Measurements from ENCODE around the gene LDHD. TPM values are rescaled to one million over a fixed set of nuclear protein-coding genes. Genes with fewer than 3 reads are reported as not detected.
"Not testable (repeated sequence)": the region's sequence is repeated elsewhere in the genome, so short reads cannot be mapped to it uniquely, and the experiment has no call there.

LDHD gene
- 3.0 TPM for polyA plus RNA-seq (ENCODE audit: insufficient read length)

DNA sequence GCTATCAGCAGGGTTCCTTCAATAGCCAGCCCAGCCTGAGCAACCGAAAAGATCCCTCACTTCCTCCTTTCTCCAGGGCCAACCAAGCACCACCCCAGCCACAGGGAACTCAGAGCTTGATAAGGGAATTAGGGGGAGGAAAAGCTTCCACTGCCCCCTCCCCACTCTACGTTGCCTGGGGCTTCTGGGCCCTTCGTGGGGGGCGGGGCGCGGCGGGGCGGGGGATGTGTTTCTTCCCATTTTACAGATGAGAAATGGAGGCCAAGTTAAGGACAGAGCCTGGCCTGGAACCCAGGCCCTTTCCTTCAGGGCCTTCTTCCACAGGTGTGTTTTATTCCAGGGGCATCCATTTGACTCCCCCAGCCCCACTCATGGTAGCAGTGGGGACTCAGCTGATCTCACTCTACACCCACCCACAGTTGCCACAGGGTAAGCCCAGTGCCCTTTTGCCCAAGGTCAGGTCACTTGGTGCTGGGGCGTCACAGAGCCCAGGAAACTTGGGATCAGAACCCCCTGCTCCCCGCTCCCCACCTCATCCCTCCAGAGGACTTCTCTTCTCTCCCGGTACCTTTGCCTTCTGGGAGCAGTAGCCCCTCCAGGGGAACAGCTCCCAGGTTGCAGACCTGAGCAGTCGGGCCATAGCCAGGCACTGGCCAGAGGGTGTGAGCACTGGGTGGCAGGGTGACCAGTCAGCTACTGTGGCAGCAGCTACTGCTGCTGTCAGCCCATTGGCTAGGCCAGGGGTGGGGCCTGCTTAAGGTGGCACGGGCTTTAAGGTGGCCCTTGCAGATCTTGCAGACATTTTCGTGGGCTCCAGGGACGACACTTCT, at the start of gene LDHD:
Gene LDHD, minus strand, starts transcription at position 700 of the 830 bp plus-strand sequence. Its CDS starts 60 bp downstream, at position 640.
- DNase-seq (ENCODE audit: low read depth): no peak

DNA sequence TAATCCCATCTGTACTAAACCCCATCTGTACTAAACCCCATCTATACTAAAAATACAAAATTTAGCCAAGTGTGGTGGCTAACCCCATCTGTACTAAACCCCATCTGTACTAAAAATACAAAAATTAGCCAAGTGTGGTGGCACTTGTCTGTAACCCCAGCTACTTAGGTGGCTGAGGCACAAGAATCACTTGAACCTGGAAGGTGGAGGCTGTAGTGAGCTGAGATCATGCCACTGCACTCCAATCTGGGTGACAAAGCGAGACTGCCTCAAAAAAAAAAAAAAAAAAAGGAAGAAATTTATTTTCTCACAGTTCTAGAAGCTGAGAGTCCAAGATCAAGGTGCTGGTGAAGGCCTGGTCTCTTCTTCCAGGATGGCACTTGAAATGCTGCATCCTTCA, 43.8 kb upstream of the LDHD start:
- DNase-seq (ENCODE audit: low read depth): no peak

DNA sequence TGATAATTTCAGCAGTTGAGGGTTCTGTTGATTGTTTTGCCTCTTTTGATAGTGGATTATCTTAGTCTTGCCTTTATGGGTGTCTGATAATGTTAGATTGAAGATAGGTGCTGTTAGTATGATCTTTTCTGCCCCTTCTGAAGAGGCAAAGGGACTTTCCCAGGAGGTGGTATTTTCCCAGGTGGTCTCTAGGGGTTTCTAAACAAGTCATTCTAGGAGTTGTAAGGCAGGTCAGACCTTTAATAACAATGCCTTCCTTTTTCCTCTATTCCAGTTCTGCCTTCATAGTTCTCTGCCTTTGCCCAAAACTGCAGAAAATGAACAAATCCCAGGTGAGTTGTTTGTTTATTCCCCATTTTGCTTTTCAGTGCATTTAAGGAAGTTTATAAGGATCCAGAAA, 36.1 kb upstream of the LDHD start:
- no peak for DNase-seq (ENCODE audit: low read depth)

DNA sequence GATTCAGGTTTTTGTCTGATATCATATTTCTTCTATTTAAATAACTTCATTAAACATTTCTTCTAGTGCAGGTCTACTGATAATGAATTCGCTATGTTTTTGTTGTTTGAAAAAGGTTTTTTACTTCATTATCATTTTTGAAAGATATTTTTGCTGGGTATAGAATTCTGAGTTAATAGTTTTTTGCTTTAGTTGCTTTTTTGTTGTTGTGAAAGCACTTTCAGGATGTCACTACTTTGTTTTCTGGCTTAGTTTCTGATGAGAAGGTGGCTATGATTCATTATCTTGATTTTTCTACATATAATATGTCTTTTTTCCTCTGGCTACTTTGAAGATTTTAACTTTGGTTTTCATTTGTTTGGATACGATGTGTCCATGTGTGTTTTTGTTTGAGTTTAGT, 35.2 kb upstream of the LDHD start:
- no peak for DNase-seq (ENCODE audit: low read depth)

DNA sequence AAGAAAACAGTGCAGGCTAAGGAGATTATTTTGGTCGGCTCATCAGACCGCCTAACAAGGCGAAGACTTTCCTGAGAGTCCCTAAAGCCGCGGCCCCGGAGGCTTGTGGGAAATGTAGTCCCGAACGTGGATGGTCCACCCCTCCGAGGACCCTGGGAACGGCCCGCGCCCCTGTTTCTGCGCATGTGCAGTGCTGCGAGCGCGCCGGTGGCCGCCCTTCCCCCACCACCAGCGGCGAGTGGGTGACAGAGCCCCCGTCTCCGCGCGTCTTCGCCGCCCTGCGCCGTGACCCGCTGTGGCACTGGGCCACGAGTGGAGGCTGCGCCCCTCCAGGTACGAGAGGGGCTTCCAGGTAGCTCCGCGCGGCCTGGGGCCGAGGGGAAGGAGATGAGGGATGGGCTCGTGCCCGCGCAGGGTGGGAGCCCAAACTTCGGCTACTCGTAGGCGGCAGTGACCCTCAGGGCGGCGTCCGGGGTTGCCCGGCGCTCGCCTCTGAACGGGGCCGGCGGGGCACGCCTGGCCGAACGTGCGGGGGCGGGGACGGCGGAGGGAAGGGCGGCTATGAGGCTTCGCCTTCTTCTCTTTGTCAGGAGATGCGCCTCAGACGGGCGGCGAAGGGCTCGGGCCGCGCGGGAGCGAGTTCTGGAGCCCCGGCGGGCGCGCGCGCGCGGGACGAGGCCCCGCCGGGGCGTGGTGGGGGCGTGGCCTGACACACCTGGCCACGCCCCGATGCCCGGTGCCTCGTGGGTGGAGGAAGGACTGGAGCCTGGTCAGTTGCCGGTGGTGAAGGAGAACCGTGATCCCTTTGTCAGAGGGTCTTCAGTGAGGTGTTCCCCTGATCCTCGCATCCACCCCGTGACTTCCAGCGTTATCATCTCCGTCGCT, 32.0 kb upstream of the LDHD start, which contains the start of gene ZFP1:
Gene ZFP1, plus strand, starts transcription at position 214 of the 885 bp plus-strand sequence. CDS start 4,428 bp downstream, outside the sequence.
- peak; percentile 75 for DNase-seq (ENCODE audit: low read depth)

DNA sequence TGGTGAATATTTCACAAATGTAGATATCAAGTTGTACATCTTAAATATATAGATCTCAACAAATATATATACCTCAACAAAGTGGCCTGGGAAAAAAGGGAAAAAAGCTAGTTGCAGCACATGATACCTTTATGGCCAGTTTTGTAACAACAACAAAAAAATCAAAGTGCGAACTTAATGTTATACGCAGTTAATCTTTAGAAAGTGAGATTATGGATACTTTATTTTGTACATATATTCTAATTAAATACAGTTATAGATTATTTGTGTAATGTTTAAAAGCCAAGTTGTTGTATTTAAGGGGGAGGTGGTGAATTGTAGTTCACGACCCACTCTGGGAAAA, 31.4 kb upstream of the LDHD start:
- DNase-seq (ENCODE audit: low read depth): no peak

DNA sequence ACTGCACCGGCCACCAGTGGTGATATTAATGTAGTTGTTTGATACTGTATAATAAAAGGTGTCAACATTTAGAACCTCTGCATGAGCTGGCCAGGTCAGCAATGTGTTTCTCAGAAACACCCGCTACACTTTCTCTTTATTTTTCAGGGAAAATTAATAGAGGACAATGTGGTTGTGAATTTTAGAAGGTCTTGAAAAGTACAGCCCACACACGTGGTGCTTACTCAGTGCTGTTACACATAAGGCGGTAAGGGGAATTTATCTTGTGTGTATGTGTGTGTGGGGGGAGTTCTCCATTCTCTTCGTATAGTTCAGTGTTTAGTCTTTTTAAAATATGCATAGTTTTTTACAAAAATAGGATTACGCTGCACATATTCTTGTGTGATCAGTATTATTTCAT, 27.4 kb upstream of the LDHD start:
- DNase-seq (ENCODE audit: low read depth): no peak

DNA sequence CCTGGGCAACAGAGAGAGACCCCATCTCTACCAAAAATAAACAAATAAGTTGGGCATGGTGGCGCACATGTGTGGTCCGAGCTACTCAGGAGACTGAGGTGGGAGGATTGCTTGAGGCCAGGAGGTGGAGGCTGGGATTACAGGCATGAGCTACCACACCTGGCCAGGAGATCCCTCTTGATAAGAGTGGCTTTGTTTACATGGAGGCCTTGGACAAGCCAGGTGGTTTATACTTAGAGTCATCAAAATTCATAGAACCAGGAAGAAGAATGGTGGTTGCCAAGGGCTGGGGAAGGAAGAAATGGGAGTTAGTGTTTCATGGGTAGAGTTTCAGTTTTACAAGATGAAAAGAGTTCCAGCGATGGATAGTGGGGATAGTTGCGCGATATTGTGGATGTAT, 22.9 kb upstream of the LDHD start:
- no peak for DNase-seq (ENCODE audit: low read depth)

DNA sequence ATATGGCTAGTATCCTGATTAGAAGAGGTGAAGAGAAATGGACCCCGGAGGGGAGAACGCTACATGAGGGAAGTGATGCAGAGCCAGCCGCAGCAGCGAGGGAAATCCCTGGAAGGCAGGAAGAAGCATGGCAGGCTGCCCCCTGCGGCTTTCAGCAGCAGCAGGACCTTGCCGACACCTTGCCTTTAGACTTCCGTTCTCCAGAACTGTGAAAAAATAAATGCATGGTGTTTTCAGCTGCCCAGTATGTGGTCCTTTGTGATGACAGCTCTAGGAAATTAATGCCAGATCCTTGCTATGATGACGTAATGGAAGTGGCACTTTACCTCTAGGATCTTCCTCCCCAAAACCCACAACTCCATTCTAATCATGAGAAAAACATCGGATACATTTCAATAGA, 22.1 kb upstream of the LDHD start:
- DNase-seq (ENCODE audit: low read depth): no peak

DNA sequence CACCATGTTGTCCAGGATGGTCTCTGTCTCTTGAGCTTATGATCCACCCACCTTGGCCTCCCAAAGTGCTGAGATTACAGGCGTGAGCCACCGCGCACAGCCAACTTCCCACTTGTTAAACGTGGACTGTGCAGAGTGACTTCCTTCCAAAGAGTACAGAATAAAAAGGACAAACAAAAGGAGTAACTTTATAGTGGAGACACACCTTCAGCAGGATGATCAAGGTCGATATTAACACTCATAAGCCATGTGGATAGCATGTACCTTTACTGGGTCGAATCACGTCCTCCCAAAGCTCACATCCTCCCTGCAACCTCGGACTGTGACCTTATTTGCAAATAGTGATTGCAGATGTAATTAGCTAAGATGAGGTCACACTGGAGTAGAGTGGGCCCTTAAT, 21.7 kb upstream of the LDHD start:
- DNase-seq (ENCODE audit: low read depth): no peak

DNA sequence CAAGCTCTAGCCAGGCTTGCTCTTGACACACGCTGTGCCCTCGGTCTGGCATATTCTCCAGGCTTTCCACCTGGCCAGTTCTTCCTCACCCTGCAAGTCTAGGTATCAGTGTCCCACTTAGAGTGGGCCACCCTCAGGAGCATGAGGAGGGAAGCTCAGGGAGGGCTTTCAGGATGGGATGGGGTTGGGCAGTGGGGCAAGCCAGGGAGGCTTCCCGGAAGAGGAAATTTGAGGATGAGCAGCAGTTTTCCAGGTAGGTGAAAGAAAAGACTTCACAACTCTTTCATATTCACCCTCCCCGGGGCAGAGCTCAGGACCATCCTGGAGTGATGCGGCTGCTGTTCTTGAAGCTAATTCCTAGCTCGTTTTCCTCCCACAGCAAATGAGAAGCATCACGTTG, 14.5 kb upstream of the LDHD start:
- no peak for DNase-seq (ENCODE audit: low read depth)

DNA sequence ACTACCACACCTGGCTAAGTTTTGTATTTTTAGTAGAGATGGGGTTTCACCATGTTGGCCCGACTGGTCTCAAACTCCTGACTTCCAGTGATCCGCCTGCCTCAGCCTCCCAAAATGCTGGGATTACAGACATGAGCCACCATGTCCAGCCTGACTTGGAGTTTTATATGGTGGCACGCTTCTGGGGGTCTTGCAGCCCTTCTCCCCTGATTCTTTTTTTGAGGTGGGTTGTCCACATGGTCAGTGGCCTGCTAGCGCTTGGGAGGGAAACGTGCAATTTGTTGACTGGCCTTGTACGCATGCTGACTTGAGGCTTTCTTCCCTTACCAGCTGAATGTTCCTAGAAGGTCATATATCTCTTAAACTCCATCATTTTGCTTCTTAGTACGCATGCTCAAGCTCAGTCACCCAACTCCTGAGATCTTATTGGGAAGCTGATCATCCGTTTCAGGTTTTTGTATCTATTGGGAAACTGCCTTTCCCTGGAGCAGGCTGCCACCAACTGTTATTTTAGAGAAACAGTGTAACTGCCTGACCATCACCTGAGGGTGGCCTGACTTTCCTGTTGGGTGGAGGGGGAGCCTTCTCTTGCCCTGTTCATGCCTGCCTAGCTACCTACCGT, 13.7 kb upstream of the LDHD start:
- DNase-seq (ENCODE audit: low read depth): no peak

DNA sequence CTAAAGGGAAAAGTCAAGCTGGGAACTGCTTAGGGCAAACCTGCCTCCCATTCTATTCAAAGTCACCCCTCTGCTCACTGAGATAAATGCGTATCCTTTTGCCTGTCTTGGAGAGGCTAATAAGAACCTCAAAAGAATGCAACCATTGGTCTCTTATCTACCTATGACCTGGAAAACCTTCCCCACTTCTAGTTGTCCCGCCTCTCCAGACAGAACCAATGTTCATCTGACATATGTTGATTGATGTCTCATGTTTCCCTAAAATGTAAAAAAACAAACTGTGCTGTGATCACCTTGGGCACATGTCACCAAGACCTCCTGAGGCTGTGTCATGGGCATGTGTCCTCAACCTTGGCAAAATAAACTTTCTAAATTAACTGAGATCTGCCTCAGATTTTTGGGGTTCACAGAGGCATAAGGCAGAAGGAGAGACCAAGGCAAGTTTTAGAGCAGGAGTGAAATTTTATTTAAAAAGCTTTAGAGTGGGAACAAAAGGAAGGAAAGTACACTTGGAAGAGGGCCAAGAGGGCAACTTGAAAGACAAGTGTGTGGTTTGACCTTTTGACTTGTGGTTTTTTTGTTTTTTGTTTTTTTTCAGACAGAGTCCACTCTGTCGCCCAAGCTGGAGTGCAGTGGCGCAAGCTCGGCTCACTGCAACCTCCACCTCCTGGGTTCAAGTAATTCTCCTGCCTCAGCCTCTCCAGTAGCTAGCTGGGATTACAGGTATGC, 13.0 kb upstream of the LDHD start:
- not testable (repeated sequence) for DNase-seq (ENCODE audit: low read depth)

DNA sequence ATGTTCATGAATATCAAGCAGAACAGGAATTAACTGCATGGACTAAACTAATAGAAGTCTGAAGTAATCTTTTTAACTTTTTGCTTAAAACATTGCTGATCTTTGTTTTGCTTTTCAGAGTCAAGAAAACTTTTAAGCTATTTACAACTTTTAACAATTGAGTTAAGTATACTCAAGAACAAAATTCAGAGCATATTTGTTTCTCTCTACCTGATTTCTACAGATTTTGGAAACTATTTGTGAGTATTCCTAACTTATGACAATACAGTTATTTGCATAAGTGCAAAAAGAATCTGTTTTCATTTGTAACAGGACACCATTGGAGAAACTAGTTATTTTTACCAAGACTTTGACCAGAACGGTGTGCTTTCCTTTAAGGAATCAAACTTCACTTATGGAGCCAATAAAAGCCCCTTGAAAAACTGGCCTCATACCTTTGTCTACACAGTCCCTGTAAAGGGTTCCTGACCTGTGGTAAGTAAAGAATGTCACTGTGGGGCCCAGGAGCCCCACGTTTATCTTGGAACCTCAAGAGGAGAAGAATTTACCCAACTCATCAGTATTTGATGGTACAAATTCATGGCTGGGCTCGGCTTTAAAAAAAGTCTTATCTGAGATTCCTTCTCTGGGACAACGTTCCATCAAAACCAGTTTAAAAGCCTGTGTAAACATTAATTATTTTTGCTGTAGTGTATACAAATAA, 11.3 kb upstream of the LDHD start:
- DNase-seq (ENCODE audit: low read depth): no peak

DNA sequence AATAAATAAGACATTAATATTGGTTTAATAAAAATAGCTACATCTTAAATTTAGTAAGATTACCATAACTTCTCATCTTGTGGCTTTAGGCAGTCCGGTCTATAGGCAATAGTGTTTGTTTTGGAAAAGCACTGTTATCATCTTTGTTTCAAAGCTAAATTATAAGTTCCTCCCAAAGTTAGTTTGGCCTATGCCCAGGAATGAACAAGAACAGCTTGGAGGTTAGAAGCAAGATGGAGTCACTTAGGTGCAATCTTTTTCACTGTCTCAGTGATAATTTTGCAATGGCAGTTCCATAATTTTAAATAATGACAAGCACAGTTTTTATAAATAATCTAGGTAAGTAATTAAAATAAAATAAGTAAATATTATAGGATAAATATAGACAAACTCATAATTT, 6.0 kb upstream of the LDHD start:
- no peak for DNase-seq (ENCODE audit: low read depth)

DNA sequence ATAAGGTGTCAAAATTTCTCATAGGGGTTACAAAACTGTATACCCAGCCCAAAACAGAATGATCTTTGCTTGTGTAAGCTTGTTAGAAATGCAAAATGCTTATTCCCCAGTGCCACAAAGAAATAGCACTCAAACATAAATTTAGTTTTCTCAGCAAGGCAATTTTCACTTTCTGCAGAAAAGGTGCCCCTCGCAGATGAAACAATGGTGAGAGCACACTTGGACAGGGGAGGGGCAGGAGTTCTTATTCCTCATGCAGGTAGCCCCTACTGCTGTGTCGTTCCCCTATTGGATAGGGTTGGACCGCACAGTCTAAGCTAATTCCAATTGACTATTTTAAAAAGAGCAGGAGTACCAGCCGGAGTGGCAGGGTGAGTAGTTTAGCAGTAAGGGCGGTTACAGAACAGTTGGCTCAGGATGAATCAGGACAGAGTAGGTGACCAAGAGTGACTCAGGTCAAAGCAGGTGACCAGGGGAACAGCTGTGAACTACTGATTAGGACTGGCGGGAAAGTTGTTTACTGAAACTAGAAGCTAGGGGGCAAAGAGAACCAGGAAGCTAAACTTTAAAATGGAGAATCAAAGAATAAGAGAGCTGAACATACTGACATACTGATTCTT, 5.5 kb upstream of the LDHD start:
- DNase-seq (ENCODE audit: low read depth): no peak

DNA sequence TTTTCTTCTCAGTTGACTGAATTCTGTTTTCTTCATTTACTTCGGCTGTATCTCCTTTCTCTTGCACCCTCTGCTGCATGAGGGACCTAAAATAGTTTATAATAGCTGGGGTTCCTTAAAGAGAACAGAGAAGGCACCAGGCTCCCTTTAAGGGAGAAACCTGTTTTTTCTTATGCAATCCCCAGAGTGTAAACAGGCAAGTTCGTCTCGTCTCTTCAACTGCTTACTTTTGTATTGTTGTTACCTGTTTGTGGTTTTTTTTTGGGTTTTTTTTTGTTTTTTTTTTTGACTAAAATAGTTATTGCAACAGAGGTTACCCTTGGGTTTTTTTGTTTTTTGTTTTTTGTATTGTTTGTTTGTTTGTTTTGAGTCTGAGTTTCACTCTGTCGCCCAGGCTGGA, 3.7 kb upstream of the LDHD start:
- DNase-seq (ENCODE audit: low read depth): no peak

DNA sequence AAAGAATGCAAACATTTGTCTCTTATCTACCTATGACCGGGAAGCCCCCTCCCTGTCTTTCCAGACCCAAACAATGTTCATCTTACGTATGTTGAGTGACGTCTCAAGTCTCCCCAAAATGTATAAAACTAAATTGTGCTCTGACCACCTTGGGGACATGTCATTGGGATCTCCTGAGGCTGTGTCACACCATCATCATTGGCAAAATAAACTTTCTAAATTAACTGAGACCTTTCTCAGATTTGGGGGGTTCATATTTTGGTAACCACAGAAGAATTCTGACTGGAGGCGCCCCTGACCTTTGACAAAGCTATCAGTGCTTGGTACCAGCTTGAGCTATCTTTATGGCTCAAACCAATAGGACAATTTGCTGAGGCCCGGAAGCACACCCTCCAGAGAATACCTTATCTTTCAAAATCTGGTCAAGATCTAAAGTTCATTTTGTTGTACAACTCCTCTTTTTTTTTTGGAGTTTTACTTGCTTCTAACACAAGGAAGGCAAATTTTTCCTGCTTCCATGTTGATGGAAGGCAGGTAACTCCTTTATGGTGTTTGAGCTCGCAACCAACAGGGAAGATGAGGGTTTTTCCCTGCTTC, 2.5 kb upstream of the LDHD start:
- DNase-seq (ENCODE audit: low read depth): no peak

DNA sequence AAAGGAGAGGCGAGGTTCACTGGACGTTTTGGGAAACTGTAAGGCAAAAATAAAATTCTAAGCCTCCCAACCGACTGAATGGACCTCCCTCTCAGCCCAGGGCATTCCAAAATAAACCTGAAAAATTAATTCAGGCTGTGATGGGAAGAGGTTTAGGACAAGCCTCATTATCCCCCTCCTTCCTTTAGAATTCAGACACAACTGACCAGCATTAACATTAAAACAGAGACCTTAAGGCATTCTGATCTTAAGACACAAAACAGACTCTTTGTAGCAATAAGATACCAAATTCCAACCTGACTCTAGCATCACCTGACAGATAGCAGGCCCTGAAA, 298 bp upstream of the LDHD start:
- DNase-seq (ENCODE audit: low read depth): no peak

Measured in forelimb muscle (tissue), 1 donor.